Measurements from ENCODE around the gene SMARCAL1.

SMARCAL1 gene

DNA sequence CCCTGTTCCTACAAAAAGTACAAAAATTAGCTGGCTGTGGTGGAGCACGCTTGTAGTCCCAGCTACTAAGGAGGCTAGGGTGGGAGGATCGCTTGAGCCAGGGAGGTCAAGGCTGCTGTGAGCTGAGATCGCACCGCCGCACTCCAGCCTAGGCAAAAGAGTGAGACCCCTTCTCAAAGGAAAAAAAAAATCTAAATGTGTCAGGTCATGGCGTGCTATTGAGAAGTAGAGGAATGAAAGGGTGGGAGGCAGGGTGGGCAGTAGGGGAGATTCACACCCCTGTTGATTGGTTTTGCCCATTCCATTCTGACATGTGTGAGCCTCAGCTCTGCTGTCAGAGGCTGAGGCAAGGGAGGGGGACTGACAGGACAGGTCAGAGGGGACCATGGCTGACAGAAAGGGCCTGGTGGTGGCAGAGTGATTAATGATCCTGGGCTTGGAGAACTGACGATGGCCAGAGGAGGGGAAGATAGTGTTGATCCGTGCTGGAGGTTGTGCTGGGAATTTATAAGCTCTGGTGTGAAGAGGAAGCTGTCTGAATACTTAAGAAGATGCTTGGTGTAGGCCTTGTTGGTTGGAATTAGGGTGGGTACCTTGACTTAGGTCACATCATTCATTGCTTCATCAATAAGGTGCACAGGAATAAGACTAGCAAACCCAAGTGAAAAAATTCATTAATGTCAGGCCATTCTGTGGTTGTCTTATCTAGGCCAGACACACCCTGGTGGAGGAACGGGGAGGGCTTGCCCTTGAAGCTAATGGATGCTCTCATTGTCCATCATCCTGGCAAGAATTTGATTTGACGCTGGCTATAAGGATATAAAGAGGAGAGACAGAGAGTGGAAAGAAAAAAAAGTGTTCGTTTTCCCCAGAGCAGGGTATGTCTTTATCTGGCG is 19.1 kb upstream of the SMARCAL1 start:
- no peak for DNase-seq

- no peak for DNase-seq
Observed at GRCh38 chr2:216394881-216395280, 17.4 kb upstream of the SMARCAL1 start.

- DNase-seq, result no peak
Observed at GRCh38 chr2:216399621-216400020, 12.7 kb upstream of the SMARCAL1 start.

DNA sequence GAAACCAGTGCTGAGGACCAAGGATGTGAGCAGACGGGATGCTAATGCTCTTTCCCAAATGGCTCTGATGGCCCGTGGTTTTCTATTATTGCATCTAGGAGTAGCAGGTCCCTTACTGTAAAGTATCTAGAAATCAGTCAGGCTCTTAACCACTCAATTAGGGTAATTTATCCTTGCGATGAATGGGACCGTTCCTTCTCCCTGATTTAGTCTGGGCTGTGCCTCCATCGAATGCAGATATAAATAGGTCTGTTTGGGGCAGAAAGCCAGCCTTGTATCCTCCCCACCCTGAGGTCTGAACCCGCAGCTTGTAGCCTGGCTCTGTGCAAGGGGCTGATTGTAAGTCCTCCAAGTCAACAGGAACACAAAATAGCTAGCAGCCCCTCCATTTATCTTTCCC is 9.5 kb upstream of the SMARCAL1 start:
- no peak for DNase-seq

DNA sequence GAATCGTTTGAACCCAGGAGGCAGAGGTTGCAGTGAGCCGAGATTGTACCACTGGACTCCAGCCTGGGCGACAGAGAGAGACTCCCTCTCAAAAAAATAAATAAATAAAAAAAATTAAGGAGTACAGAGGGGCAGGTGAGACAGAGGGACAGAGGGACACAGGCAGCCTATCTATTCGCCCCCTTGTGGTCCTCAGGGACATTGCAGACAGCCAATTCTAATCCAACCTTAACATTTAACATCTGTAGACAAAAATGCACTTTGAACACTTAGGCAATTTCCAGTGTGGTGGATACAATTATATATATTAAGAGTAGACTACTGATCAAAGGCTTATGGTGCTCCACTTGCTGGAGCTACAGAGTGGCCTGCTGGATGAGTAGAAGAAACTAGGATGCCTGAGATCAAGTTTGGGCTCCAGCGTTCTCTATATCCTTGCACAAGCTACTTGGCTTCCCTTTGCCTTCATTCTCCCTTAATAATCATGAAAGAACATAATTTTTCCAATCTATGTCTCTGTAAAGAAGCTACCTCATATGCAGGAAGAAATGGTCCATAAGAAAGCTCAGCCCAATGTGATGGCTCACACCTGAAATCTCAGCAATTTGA is 8.2 kb upstream of the SMARCAL1 start:
- peak; percentile 6 to 58 (median 20) for DNase-seq

- no peak for DNase-seq
Observed at GRCh38 chr2:216405588-216405987, 6.7 kb upstream of the SMARCAL1 start.

GRCh38 chr2:216406826-216407225 is 5.5 kb upstream of the SMARCAL1 start:
- no peak for DNase-seq

DNA sequence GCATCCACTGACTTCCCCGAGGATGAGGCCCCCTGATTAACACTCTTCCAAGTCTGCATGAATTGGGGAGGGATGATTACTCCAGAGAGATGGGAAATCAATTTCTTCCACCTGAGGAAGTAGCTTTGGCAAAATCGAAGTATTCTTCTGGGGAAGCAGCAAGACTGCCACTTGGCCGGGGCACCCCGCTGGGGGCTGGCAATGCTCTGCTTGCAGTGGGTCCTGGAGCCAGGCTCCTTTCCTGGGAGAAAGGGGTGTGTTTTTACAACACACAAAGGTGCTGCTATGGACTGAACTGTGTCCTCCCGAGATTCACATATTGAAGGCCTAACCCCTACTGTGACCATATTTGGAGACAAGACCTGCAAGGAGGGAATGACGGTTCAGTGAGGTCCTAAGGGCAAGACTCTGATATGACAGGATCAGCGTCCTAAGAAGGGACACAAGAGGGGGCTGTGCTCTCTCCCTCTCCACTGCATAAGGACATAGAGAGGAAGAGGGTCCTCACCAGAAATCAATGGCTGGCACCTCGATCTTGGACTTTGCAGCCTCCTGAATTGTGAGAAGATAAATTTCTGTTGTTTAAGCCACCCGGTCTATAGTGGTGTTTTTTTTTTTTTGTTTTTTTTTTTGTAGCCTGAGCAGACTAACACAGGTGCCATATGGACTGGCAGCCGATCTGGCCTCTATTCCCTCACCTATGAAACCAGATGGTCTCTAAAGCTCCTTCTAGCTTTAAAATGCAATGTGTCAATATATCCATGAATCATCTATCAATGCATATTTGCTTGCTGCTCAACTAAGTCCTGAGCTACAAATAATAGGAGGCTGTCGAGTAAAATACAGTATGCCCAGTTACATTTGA is 3.6 kb upstream of the SMARCAL1 start:
- DNase-seq, result no peak

- DNase-seq, result no peak
Observed at GRCh38 chr2:216410550-216410949, 1.7 kb upstream of the SMARCAL1 start.

DNA sequence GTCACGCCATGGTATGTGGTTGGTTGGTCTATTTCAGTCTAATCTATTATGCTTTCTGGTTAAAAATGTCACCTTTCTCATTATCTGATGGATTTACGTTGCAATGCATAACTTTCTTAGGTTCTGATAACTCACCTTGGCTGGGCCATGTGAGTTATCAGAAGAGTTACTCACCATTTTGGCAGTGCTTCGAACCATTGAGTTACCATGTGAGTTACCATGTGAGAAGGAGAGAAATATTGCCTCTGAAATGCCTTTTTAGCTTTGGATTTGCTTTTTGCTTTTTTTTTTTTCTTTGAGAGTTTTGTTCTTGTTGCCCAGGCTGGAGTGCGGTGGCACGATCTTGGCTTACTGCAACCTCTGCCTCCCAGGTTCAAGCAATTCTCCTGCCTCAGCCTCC is 1.6 kb downstream of the SMARCAL1 start:
- no peak for DNase-seq

DNA sequence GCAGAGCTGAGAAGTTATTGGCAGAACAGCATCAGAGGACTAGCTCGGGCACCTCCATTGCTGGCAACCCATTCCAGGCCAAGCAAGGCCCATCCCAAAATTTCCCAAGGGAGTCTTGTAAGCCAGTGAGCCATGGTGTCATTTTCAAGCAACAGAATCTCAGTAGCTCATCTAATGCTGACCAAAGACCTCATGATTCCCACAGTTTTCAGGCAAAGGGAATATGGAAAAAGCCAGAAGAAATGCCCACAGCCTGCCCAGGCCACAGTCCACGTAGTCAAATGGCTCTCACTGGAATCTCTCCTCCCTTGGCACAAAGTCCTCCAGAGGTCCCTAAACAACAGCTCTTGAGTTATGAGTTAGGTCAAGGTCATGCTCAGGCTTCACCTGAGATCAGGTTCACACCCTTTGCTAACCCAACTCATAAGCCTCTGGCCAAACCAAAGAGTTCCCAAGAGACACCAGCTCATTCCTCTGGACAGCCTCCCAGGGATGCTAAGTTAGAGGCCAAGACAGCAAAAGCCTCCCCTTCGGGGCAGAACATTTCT is 2.6 kb downstream of the SMARCAL1 start:
- DNase-seq, result no peak

- no peak for DNase-seq
Observed at GRCh38 chr2:216415541-216415940, 3.3 kb downstream of the SMARCAL1 start.

- DNase-seq, result no peak
Observed at GRCh38 chr2:216416571-216417307, 4.5 kb downstream of the SMARCAL1 start.

DNA sequence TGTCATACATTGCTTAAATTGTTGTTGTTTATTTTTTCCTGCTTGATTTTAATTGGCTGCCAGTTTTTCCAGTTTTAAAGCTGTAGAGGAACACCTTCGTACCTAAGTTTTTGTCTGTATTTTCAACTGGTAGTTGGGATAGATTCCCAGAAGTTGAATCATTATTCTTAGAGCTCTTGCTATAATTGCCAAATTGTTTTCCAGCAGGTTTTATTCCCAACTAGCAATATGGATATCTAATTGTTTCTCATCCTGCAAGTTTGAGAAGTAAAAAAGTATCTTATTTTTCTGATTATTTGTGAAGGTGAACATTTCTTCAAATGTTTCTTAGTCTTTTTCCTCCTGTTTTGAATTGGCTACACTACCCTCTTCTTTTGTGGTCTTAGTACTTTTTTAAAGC is 6.7 kb downstream of the SMARCAL1 start:
- no peak for DNase-seq

- no peak for DNase-seq
Observed at GRCh38 chr2:216420367-216421101, 8.2 kb downstream of the SMARCAL1 start.

DNA sequence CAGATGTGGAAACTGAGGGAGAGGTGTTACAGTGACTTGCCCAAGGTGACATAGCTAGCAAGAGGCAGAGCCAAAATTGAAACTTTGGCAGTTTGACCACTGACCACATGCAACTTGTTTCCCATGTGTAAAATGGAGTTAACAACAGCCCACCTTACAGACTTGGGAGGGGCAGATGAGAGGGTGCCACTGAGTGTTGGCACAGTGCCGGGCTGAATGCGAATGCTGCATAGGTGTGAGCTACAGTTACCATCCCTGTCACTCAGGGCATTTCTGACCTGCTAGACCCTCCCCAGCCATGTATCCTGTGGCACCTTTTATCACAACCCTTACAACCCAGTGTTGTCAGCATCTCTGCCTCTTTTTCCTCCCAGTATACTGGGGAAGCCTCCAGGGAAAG is 10.8 kb downstream of the SMARCAL1 start:
- DNase-seq, result no peak

DNA sequence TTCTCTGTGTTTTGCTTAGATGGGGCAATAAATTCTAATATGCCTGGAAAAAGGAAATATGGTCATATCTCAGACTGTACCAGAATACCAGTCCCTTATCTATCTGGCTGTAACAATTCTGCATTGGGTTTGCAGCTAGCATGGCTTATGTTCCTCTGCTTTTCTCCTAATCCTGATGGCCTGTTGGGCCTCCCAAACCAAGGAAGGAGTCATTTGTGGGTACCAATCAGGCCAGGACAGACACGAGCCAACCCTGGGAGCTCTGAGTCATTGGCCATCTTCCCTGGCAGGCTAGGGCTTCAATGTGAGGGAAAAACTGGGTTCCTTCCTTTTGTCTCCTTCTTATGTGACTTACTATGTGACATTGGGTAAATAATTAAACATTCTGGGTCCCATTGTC is 12.0 kb downstream of the SMARCAL1 start:
- no peak for DNase-seq

GRCh38 chr2:216425008-216425787 is 12.9 kb downstream of the SMARCAL1 start:
- DNase-seq, result no peak

- no peak for DNase-seq
Observed at GRCh38 chr2:216426166-216426777, 14.0 kb downstream of the SMARCAL1 start.

DNA sequence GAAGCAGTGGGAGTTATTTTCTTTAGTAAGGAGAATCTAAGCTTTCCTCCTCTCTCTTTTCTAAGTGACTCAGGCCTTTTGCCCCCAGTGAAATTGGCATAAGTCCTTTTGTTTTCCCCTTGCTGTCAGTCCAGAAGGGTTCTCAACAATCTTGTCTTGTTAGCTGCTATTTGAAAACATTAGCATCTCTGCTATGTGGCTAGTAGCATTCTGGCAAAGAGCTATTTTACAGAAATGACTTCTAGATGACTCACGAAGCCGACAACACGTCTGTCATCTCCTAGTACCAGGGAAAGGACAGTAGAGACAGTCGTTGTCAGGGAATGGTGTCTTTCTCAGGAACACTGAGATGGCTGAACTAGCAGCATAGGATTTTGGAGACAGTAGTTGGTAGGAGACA is 14.7 kb downstream of the SMARCAL1 start:
- DNase-seq, result no peak
